Measurements from ENCODE around the gene GFRA4.
A peak's percentile ranks its signal among the peaks of the same experiment; 100 is the strongest.

GFRA4 gene

GRCh38 chr20:3663031-3663701 is at the start of gene GFRA4:
Gene GFRA4 (minus strand): TSS chr20:3663399. CDS start chr20:3663399, 0 bp downstream.
- FAIRE-seq (no peak), DNase-seq (ENCODE audit: low spot score) (no peak)

DNA sequence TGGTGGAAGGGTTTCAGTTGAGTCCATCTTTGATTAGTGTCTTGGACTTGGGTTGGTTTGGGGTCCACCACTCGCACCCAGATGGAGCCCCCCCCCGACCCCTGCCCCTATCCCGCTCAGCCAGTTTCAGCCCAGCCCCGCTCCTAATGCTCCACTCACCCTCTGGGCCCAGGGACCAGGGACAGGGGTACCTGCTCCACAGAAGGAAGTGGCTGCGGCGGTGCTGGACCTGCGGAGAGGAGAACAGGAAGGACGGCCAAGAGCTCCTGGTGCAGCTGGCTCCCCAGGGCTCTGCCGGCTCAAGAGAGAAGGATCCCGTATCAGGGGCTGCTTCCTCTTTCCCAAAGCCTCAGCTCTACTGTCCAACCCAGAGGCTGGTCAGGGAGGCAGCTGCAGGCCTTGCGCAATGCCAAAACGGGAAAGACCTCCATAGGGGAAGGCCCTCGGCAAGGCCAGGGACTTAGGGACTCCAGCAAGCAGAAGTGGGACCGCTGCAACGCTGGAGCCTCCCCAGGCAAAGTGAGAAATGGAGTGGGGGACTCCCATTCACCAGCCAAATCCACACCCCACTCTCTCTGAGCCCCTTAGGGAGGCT is 49.2 kb upstream of the GFRA4 start, which contains the start of gene SIGLEC1:
TSS of gene SIGLEC1 (minus strand) at position 322 of the 595 bp plus-strand sequence. CDS start 5,472 bp downstream, outside the sequence.
- DNase-seq (ENCODE audit: low spot score), result no peak
- no peak for FAIRE-seq

DNA sequence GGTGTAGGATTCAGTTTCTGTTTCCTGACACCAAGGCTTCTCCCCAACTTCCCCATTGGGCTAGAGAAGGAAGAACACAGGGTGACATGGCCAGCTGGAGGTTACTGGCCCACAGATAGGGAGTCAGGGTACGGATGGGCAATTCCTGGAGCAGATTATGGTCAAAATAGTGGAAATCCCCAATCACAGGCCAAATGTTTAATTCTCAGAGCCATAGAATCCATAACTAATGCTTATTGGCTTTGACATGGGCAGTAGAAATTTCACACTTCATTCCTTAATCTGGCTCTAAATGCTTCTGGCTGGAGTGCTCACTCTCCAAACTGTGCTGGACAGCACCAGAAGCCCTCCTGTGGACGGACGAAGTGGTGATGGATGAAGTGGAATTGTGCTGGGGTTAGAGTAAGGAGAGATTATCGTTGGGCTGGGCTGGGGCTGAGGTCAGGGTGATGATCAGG is 48.3 kb upstream of the GFRA4 start:
- DNase-seq (ENCODE audit: low spot score), result no peak
- no peak for FAIRE-seq

DNA sequence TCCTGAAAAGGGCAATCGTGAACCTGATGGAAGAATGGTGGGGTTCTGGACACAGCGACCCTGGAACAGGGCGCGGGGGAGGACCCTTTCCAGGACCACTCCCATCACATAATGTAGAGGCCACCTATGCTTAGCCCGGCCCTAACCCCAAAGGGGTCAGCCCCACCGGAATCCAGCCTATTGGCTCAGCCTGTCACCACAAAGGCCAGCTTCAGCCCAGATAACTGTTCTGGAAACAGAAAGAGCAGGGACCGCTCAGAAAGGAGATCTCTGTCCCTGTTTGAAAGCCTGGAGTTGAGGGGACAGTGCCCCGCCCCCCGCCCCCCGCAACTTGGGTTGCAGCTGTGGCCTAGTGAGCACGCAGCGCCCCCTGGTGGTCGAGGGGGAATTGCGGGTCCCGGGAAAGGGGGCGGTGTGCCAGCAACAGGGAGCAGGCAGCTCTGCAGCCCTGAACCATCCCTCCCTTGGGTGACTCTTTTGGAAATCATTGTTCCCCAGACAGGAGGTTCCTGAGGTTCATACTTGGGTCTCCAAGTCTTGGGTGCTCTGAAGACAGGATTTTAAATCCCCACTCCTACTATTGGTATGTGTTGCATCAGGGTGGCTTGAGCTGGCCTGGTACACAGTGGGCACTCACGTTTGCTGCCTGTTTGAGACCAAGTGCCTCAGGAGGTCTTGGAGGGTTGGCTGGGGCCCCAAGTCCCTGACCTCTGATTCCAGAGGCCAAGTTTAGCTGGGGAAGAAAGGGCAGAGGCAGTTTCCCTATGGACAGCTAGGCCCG is 47.7 kb upstream of the GFRA4 start:
- DNase-seq (ENCODE audit: low spot score) (no peak), FAIRE-seq (no peak)

DNA sequence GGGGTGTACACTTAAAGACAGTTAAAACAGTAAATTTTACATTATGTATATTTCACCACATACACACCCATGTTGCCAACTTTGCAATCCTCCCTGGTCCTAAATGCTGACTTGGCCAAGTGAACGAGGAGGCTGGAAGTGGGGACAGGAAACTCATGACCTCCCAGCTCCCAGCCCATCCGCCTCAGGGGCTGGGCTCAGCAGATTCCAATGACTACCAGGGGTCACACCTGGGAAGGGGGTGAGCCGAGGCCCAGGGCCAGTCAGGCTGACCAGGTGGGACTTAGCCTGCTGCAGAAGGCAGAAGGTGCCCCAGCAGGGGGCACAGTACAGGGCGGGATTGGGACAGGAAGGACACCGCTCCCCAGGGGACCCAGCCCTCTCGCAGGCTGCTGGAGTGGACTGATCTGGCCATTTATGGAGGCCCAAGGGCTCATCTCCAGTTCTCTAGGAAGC is 46.8 kb upstream of the GFRA4 start:
- no peak for FAIRE-seq
- DNase-seq (ENCODE audit: low spot score), result no peak

DNA sequence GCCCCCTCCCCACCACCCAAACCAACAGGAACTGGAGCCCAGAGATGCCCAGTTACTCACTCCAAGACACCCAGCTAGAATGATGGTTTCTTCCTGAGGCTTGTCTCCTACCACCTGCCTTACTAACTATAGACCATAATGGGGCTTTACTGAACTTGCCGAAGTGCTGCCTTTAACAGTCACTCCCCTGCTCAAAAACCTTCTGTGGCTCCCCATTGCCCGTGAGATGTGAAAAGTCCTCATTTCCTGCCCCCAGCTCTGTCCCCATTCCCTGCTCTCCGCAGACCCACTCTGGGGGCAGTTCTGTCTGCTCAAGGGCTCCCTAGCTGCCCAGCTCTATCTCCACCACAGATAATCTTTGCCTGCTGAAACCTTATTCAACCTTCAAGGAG is 44.3 kb upstream of the GFRA4 start:
- FAIRE-seq (no peak), DNase-seq (ENCODE audit: low spot score) (no peak)

- FAIRE-seq (no peak), DNase-seq (ENCODE audit: low spot score) (no peak)
Observed at GRCh38 chr20:3706774-3707507, 43.7 kb upstream of the GFRA4 start.

GRCh38 chr20:3705970-3706739 is 43.0 kb upstream of the GFRA4 start:
- FAIRE-seq (no peak), DNase-seq (ENCODE audit: low spot score) (no peak)

GRCh38 chr20:3705491-3705969 is 42.3 kb upstream of the GFRA4 start:
- no peak for FAIRE-seq
- no peak for DNase-seq (ENCODE audit: low spot score)

DNA sequence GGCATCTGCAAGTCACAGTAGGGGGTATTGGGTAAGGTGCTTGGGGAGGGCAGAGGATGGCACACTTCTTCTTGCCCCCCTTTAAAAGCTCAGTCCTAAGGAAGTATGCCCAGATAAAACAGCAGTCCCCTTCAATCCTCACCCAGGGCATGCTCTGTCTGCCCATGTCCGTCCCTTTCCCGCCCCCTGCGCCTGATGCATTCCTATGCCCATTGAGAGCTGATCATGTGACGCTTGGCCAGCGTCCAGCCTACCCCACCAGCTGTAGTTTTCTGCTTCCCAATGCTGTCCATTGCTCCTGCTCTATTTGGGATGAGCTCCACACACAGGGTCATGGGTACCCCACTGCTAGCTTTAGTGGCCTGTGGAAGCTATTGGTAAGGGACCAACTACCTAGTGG is 40.9 kb upstream of the GFRA4 start:
- DNase-seq (ENCODE audit: low spot score) (no peak), FAIRE-seq (no peak)

DNA sequence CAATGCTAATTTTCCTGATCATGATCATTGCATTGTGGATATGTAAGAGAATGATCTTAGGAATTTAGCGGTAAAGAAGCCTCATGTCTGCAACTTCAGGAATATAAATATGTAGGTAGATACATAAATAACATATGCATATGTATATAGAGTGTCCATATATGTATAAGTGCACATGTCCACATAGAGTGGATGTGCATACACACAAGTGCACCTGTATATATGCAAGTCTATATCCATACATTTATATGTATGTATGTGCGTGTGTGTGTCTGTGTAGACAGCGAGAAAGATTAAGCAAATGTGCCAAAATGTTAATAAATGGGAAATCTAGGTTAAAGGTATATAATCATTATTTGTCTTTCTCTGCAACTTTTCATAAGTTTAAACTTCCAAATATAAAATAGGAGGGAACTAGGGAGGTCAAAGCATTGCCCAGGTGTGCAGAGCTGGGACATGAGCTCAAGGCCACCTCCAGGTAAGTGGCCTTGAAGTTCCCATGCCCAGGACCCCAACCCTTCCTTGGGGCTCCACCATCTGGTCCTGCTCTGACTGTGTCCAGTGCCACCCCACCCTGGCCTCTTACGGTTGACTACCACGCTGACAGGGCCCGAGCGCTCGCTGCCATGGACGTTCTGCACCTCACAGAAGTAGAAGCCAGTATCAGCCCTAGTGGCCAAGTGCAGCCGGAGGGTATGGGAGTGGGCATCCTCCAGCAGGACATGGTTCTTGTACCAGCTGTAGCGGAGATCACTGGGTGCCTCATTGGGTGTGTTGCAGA is 39.6 kb upstream of the GFRA4 start:
- DNase-seq (ENCODE audit: low spot score), result no peak
- FAIRE-seq, result no peak

DNA sequence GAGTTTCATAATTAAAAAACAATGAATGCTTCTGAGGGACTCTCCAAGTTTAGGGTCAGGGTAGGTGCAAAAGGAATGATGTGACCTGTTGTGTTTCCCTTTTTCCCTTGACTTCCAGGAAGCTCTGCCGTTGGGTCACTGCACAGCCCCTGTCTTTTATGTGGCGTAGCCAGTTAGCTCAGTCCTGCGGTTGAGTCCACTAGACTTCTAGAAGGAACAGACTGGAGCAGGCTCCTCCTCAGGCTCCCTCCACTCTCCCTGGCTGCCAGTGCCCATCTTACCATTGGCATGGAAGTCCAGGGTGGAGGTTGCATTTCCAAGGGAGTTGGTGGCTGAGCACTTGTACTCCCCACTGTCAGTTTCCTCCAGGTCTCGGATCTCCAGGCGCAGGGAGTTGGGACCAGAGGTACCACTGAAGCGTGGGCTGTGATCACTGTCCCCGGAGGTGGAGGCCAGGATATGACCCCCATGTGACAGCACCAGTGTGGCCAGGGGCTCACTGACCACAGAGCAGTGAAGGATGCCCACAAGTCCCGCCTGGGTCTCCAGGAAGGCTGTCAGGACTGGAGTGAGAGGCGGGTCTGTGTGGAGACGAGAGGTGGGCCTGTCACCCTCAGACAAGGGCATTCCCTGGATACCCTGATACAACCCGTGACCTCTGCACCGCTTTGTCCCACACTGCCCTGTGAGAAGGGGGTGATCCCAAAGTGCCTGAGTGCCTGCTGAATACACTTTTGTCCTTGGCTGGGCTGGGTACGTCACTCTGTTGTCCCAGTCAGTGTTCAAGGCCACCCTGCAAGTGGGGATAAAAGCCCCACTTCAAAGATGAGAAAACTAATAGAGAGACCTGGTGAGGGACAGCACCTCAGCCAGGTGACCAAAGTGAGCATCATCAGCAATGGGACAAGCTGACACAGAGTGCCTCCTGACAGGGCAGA is 38.1 kb upstream of the GFRA4 start:
- FAIRE-seq (no peak), DNase-seq (ENCODE audit: low spot score) (no peak)

DNA sequence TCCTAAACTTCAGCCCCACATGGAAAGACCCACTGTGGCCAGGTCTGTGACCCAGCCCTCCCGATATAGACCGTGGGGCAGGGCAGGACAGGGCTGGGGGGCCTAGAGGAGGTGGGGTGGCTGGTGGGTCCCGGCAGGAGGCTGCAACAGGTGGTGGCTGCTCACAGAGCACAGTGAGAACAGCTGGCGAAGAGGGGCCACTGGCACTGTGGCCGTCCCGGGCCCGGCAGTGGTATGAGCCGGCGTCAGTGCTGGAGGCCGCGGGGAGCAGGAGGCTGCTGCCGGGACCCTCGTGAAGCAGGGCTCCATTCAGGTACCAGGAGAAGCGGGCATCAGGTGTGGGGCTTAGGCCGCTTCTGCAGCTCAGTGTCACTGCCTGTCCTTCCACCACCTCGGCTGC is 35.8 kb upstream of the GFRA4 start:
- FAIRE-seq, result no peak

DNA sequence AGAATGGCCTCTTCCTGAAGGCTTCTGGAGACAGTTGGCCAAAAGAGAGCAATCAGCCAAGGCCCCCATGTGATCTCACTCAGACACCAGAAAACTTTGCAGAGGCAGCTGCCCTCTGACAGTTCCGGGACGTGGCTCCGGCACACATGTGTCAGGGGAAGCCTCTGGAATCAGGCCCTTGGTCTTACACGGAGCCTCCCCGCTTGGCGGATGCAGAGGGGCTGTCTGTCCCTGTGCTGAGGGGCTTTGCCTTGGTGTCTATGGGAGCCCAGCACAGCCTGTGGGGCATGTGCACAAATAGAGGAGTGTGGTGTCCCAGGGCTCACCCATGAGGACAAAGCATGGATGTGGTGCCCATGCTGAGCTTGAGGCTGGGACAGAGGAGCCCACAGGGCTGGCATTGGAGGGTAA is 35.4 kb upstream of the GFRA4 start:
- FAIRE-seq (no peak), DNase-seq (ENCODE audit: low spot score) (no peak)

More for the DNA sequence above, 35.8 kb upstream of the GFRA4 start:
- no peak for DNase-seq (ENCODE audit: low spot score)

DNA sequence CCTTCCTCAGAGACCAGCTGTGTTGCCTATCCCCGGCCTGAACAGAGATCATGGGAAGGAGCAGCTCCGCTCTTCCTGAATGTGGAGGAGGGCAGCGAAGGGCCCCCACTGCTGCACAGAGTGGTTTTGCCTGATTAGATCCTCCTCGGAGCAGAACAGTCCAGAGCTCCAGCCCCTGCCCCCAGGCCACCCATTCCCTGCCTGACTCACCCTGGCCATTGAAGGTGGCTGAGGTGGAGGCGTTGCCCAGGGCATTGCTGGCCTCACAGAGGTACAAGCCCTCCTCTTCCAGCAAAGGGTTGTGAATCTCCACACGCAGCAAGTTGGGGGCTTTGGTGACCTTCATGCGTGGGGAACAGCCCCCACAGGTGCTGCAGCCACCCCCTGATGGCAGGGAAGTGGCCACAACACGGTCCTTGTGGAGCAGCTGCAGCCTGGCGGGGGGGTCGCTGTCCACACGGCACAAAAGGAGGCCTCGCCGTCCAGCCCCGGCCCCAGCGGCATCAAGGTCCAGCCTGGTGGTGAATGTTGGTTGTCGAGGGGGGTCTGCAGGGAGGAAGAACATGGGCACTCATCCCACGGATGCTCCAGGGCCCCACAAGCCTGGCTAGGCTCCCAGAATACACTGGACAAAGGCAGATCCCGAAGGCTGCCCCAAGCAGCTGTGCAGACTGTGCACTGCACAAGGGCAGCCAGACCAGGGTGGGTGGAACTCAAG is 34.5 kb upstream of the GFRA4 start:
- no peak for DNase-seq (ENCODE audit: low spot score)
- no peak for FAIRE-seq

GRCh38 chr20:3696745-3697587 is 33.8 kb upstream of the GFRA4 start:
- DNase-seq (ENCODE audit: low spot score) (no peak), FAIRE-seq (no peak)

- no peak for FAIRE-seq
- DNase-seq (ENCODE audit: low spot score), result peak; percentile 7
Observed at GRCh38 chr20:3696200-3696599, 33.0 kb upstream of the GFRA4 start.
